GM12878 (cell line): ENCODE data around the gene ASB10. TPM values are rescaled to one million over a fixed set of nuclear protein-coding genes. Genes with fewer than 3 reads are reported as not detected.

Source experiments
- ATAC-seq: fragments of 200-7000 bp; cut with Tn5 transposase; 3 replicates; pipeline ENCODE4 v1.9.1; 2020; ENCODE audit warnings: mild to moderate bottlenecking, moderate library complexity
- BruUV-seq: library from RNA; stranded (reverse); fragments of 400-500 nt; replicated peaks from 2 replicates; lab custom pipeline; 2021; lab: Mats Ljungman, UMichigan
- CTCF ChIA-PET: fragments of 300-600 bp; sonication (Branson Sonifier 250); formaldehyde crosslinking; extraction: SDS; loops from one replicate; lab custom pipeline; 2021; ENCODE audit warnings: inconsistent platforms; lab: Yijun Ruan, JAX
- POLR2A ChIA-PET: fragments of 350-600 bp; formaldehyde crosslinking; extraction: SDS; loops from one replicate; lab custom pipeline; 2021; ENCODE audit warnings: inconsistent platforms; lab: Charles Lee
- RAD21 ChIA-PET: fragments of 300-600 bp; sonication (Branson Sonifier 250); formaldehyde crosslinking; loops from one replicate; lab custom pipeline; 2023; ENCODE audit warnings: antibody characterized with exemption; ENCODE audit not compliant: unreplicated experiment; lab: Charles Lee
- SMC1A ChIA-PET: fragments of 300-600 bp; sonication (Branson Sonifier 250); formaldehyde crosslinking; loops from one replicate; lab custom pipeline; 2023; ENCODE audit not compliant: unreplicated experiment, uncharacterized antibody; lab: Charles Lee
- DNase-seq: peaks from one replicate; pipeline ENCODE4 v3.0.0-alpha.2; 2011; ENCODE audit warnings: low read depth, low spot score
- FAIRE-seq: peaks from 3 replicates; lab custom pipeline; 2011; peaks lifted over from hg19 to GRCh38; lab: Jason Lieb, UNC
- H2AFZ ChIP-seq: 2 replicates; pipeline ENCODE4 v1.6.0; 2011; ENCODE audit warnings: low read depth, low read length, control low read depth; ENCODE audit not compliant: control insufficient read depth
- H3K27ac ChIP-seq: 2 replicates; pipeline ENCODE4 v1.5.1; 2011; ENCODE audit warnings: control low read depth; ENCODE audit not compliant: control insufficient read depth, insufficient read depth
- H3K27me3 ChIP-seq, 2 experiments: replicated peaks in 1 of 2; 2 replicates each; pipeline versions ENCODE4 v1.6.0 to v1.6.1; 2011; ENCODE audit warnings: low read length in 1 of 2; ENCODE audit not compliant: control insufficient read depth in 2 of 2, insufficient read depth in 2 of 2
- H3K36me3 ChIP-seq, 2 experiments: 2 replicates each; pipeline ENCODE4 v1.5.1; 2011; ENCODE audit warnings: low read length in 1 of 2; ENCODE audit not compliant: control insufficient read depth in 2 of 2, insufficient read depth in 2 of 2
- H3K4me1 ChIP-seq: 2 replicates; pipeline ENCODE4 v1.6.1; 2011; ENCODE audit warnings: mild to moderate bottlenecking, low read length, moderate library complexity, mixed read lengths; ENCODE audit not compliant: control insufficient read depth, insufficient read depth
- H3K4me2 ChIP-seq: 2 replicates; pipeline ENCODE4 v1.6.0; 2011; ENCODE audit warnings: control low read depth; ENCODE audit not compliant: control insufficient read depth, insufficient read depth
- H3K4me3 ChIP-seq: fragments of 200-600 bp; sonication (generic); 2 replicates; pipeline ENCODE4 v1.5.1; 2016
- H3K79me2 ChIP-seq: 2 replicates; pipeline ENCODE4 v1.6.0; 2011; ENCODE audit warnings: low read length; ENCODE audit not compliant: control insufficient read depth, insufficient read depth
- H3K9ac ChIP-seq: 2 replicates; pipeline ENCODE4 v1.8.0; 2011; ENCODE audit warnings: low read length, control low read depth, mixed read lengths; ENCODE audit not compliant: control insufficient read depth, insufficient read depth
- H3K9me3 ChIP-seq: replicated peaks from 3 replicates; pipeline ENCODE4 v1.5.1; 2011; ENCODE audit warnings: mild to moderate bottlenecking, low read length; ENCODE audit not compliant: control insufficient read depth, insufficient read depth
- H4K20me1 ChIP-seq: 2 replicates; pipeline ENCODE4 v1.6.0; 2011; ENCODE audit not compliant: control insufficient read depth, insufficient read depth
- ETV6 ChIP-seq, 2 experiments: fragments of 450-650 bp in 1 of 2; IDR thresholded peaks in 1 of 2; conservative IDR thresholded peaks in 1 of 2; 2 replicates each; pipeline ENCODE4 v1.6.1; 2014; ENCODE audit warnings: antibody characterized with exemption in 1 of 2, borderline replicate concordance in 1 of 2, low read depth in 1 of 2, mild to moderate bottlenecking in 1 of 2, moderate library complexity in 1 of 2
- NFYA ChIP-seq: IDR thresholded peaks from 2 replicates; pipeline ENCODE4 v1.6.1; 2011; ENCODE audit warnings: low read depth, mild to moderate bottlenecking, low read length, improper control_type of control experiment, borderline replicate concordance
- RBBP5 ChIP-seq: fragments of 200-600 bp; sonication (generic); conservative IDR thresholded peaks from 2 replicates; pipeline ENCODE4 v1.6.1; 2016
- REST ChIP-seq: IDR thresholded peaks from 2 replicates; pipeline ENCODE4 v1.6.1; 2012; ENCODE audit warnings: mild to moderate bottlenecking, low read depth, low read length
- RFX5 ChIP-seq: IDR thresholded peaks from 2 replicates; pipeline ENCODE4 v1.6.1; 2011; ENCODE audit warnings: low read depth, low read length, improper control_type of control experiment
- SIX5 ChIP-seq: IDR thresholded peaks from 2 replicates; pipeline ENCODE4 v1.6.1; 2011; ENCODE audit warnings: mild to moderate bottlenecking, low read depth, low read length, moderate library complexity; ENCODE audit not compliant: severe bottlenecking
- ZNF207 ChIP-seq: fragments of 450-650 bp; IDR thresholded peaks from 2 replicates; pipeline ENCODE4 v1.6.1; 2014; ENCODE audit warnings: antibody characterized with exemption, mild to moderate bottlenecking, borderline replicate concordance
- WGBS: methylation state at CpG from one replicate; pipeline ENCODE4 v1.1.6; 2016; ENCODE audit warnings: low lambda C conversion rate; ENCODE audit not compliant: insufficient replicate concordance, insufficient coverage; ENCODE audit errors: missing lambda C conversion rate; 5-methylcytosine and 5-hydroxymethylcytosine counted together
- in situ Hi-C: fragments of 300-500 bp; cut with MboI; formaldehyde crosslinking; loops from 9 replicates; pipeline ENCODE4 v1.14.3; 2018; ENCODE audit warnings: mixed read lengths
- intact Hi-C: fragments of 100-400 bp; cut with micrococcal nuclease; formaldehyde crosslinking; loops from one replicate; pipeline ENCODE4 v1.14.2; 2022; ENCODE audit not compliant: unreplicated experiment
- polyA plus RNA-seq, 11 experiments: library from polyadenylated mRNA; depleted of rRNA in 4 of 11; unstranded in 6 of 11; stranded (reverse) in 5 of 11; fragments of >200 nt; fragmentation: Nextera tagmentation in 4 of 11; fragmentation: Illumina TruSeq in 1 of 11; extraction: Ambion mirVana in 4 of 11; extraction: Trizol in 1 of 11; gene quantifications; 1 replicate in 1 of 11; 2 replicates in 10 of 11; pipeline versions ENCODE4 v1.2.1 to v1.2.3, GENCODE V29; 2011 to 2016; ENCODE audit warnings: inconsistent platforms in 2 of 11, missing spikeins in 2 of 11, low read depth in 1 of 11
- total RNA-seq, 4 experiments: library from RNA; depleted of rRNA in 3 of 4; stranded (reverse); fragments of >200 nt in 3 of 4; fragmentation: Illumina TruSeq in 1 of 4; extraction: Trizol in 1 of 4; gene quantifications; 2 replicates each; pipeline versions ENCODE4 v1.2.1 to v1.2.3, GENCODE V29; 2013 to 2021

Gene ASB10
- total and polyA plus RNA-seq, 10 of the 15 experiments (the other 5 are each of a cell fraction or from before 2014, with no cell fraction given), result not detected

- TF ChIP-seq REST (no peak), ZNF207 (peak; percentile 74; the same call in 1 of the 2 replicates), SIX5 (no peak), NFYA (no peak)
Observed at GRCh38 chr7:151172273-151173141, 14.5 kb downstream of the ASB10 start (continued).

- intact Hi-C loops, result no loop called here
Observed at GRCh38 chr7:151168787-151169162, 18.3 kb downstream of the ASB10 start.

More at GRCh38 chr7:151168787-151169162, 18.3 kb downstream of the ASB10 start:
- RAD21 ChIA-PET, result no interaction called here
- BruUV-seq, result no TSS peak
- POLR2A ChIA-PET, result no interaction called here
- SMC1A ChIA-PET, result no interaction called here
- no peak for FAIRE-seq
- 32% methylated on average over 10 of the region's 10 CpGs for WGBS
- Histone ChIP-seq H3K9ac (no peak overlapping the region), H3K36me3 (no peaks in the 10 kb centered on the region), H3K79me2 (no peaks in the 10 kb centered on the region), H3K9me3 (no peaks in the 10 kb centered on the region), H3K27me3 (peaks cover 14 to 23% of the 10 kb centered on the region in 2 experiments), H4K20me1 (no peaks in the 10 kb centered on the region), H3K4me3 (no peak overlapping the region), H2AFZ (no peak overlapping the region), H3K4me1 (no peaks in the 10 kb centered on the region)
- in situ Hi-C loops, result no loop called here
- CTCF ChIA-PET, result interaction anchor here (0.8 kb wide), 1 partner anchor 59 kb away, joined by 3 read pairs; the partner anchor contains the start of gene ABCF2
- no peak for DNase-seq
- TF ChIP-seq ETV6 (conservative IDR thresholded peaks at IDR 0.05 in 1 of 2, IDR thresholded peaks at IDR 0.05 in 1 of 2; ENCODE audit: borderline replicate concordance in 1 of 2, low read depth in 1 of 2) (no peak), RBBP5 (no peak), RFX5 (no peak)
- TF ChIP-seq, all 136 proteins: peak for 0
- no peak overlapping the region for H3K4me2 ChIP-seq
- H3K27ac ChIP-seq, result no peak overlapping the region
- ATAC-seq, result no peak
